SK-N-SH (cell line): ENCODE measurements around the gene ECE1. TPM values are rescaled to one million over a fixed set of nuclear protein-coding genes. Genes with fewer than 3 reads are reported as not detected.

ENCODE experiments used
- CTCF ChIA-PET: fragments of 300-600, 350-600 bp; formaldehyde crosslinking; extraction: SDS; loops from one replicate; lab custom pipeline; 2021; lab: Yijun Ruan, JAX
- POLR2A ChIA-PET: fragments of 350-600 bp; sonication (Branson Sonifier 250); formaldehyde crosslinking; extraction: SDS; loops from one replicate; lab custom pipeline; 2020; ENCODE audit warnings: antibody characterized with exemption, inconsistent platforms; lab: Yijun Ruan, JAX
- DNase-seq: peaks from one replicate; pipeline ENCODE4 v3.0.0; 2012
- H2AFZ ChIP-seq: fragments of 200-600 bp; sonication (generic); 2 replicates; pipeline ENCODE4 v1.8.1; 2016; ENCODE audit warnings: antibody characterized with exemption, mild to moderate bottlenecking, low read depth
- H3F3A ChIP-seq: fragments of 200-600 bp; sonication (generic); replicated peaks from 2 replicates; pipeline ENCODE3; 2016; ENCODE audit warnings: antibody characterized with exemption, mild to moderate bottlenecking; ENCODE audit not compliant: insufficient read depth
- H3K27ac ChIP-seq, 2 experiments: fragments of 200-500 bp in 1 of 2; fragments of 200-600 bp in 1 of 2; sonication (Bioruptor generic) in 1 of 2; sonication (generic), shearing (Covaris generic) in 1 of 2; 2 replicates each; pipeline versions ENCODE4 v1.5.1 to v1.6.1; 2014 to 2016; ENCODE audit warnings: low read depth in 2 of 2, inconsistent platforms in 1 of 2, low read length in 1 of 2, mild to moderate bottlenecking in 1 of 2, mixed read lengths in 1 of 2
- H3K27me3 ChIP-seq: fragments of 200-600 bp; sonication (generic), shearing (Covaris generic); 2 replicates; pipeline ENCODE4 v1.6.1; 2016; ENCODE audit warnings: mixed run types; ENCODE audit not compliant: insufficient read depth
- H3K36me3 ChIP-seq, 2 experiments: fragments of 200-500 bp in 1 of 2; fragments of 200-600 bp in 1 of 2; sonication (Bioruptor generic) in 1 of 2; sonication (generic) in 1 of 2; replicated peaks in 1 of 2; 2 replicates each; pipeline versions ENCODE3 to v1.5.1; 2014 to 2016; ENCODE audit warnings: low read length in 1 of 2, mild to moderate bottlenecking in 1 of 2; ENCODE audit not compliant: insufficient read depth in 2 of 2, control insufficient read depth in 1 of 2
- H3K4me1 ChIP-seq, 2 experiments: fragments of 200-500 bp in 1 of 2; fragments of 200-600 bp in 1 of 2; sonication (Bioruptor generic) in 1 of 2; sonication (generic), shearing (Covaris generic) in 1 of 2; 2 replicates each; pipeline versions ENCODE4 v1.5.1 to v1.6.1; 2014 to 2016; ENCODE audit warnings: low read depth in 1 of 2, low read length in 1 of 2, mixed run types in 1 of 2; ENCODE audit not compliant: insufficient read depth in 2 of 2, control insufficient read depth in 1 of 2
- H3K4me2 ChIP-seq: fragments of 200-600 bp; sonication (generic), shearing (Covaris generic); 2 replicates; pipeline ENCODE4 v1.6.1; 2017; ENCODE audit warnings: mixed run types
- H3K4me3 ChIP-seq, 2 experiments: fragments of 200-500 bp in 1 of 2; fragments of 200-600 bp in 1 of 2; sonication (Bioruptor generic) in 1 of 2; sonication (generic), shearing (Covaris generic) in 1 of 2; 2 replicates each; pipeline versions ENCODE4 v1.5.1 to v1.8.1; 2014 to 2016; ENCODE audit warnings: low read depth in 2 of 2, inconsistent platforms in 1 of 2, low read length in 1 of 2, mild to moderate bottlenecking in 1 of 2, mixed read lengths in 1 of 2, moderate library complexity in 1 of 2
- H3K79me2 ChIP-seq: fragments of 200-600 bp; sonication (generic); 2 replicates; pipeline ENCODE4 v1.8.1; 2017; ENCODE audit warnings: mild to moderate bottlenecking; ENCODE audit not compliant: insufficient read depth
- H3K9ac ChIP-seq: fragments of 200-600 bp; sonication (generic); 2 replicates; pipeline ENCODE4 v1.6.1; 2017; ENCODE audit warnings: mixed run types
- H3K9me2 ChIP-seq: fragments of 200-600 bp; sonication (generic); 2 replicates; pipeline ENCODE4 v1.6.1; 2017; ENCODE audit warnings: mixed run types
- H3K9me3 ChIP-seq: fragments of 200-600 bp; sonication (generic); 2 replicates; pipeline ENCODE4 v1.6.1; 2017; ENCODE audit warnings: mixed run types, mild to moderate bottlenecking, moderate library complexity
- H4K20me1 ChIP-seq: fragments of 200-600 bp; sonication (generic); 2 replicates; pipeline ENCODE4 v1.6.1; 2017; ENCODE audit warnings: mild to moderate bottlenecking, mixed run types; ENCODE audit not compliant: insufficient read depth
- CHD2 ChIP-seq: fragments of 150-350 bp; IDR thresholded peaks from 2 replicates; pipeline ENCODE4 v1.6.1; 2018; ENCODE audit warnings: low read length; ENCODE audit not compliant: partially characterized antibody
- ELF1 ChIP-seq: IDR thresholded peaks from 2 replicates; pipeline ENCODE4 v1.4.0; 2012
- FOSL2 ChIP-seq: IDR thresholded peaks from 2 replicates; pipeline ENCODE4 v1.4.0; 2012; ENCODE audit warnings: low read depth, mild to moderate bottlenecking, moderate library complexity, borderline replicate concordance
- FOXJ3 ChIP-seq: sonication (generic); formaldehyde crosslinking; IDR thresholded peaks from 2 replicates; pipeline ENCODE4 v1.5.1; 2020; ENCODE audit warnings: mild to moderate bottlenecking, missing genetic modification reagents
- GABPA ChIP-seq: IDR thresholded peaks from 2 replicates; pipeline ENCODE4 v1.4.0; 2012; ENCODE audit warnings: low read depth, mild to moderate bottlenecking
- JUND ChIP-seq: IDR thresholded peaks from 2 replicates; pipeline ENCODE4 v1.4.0; 2012
- MEF2A ChIP-seq: IDR thresholded peaks from 2 replicates; pipeline ENCODE4 v1.4.0; 2012; ENCODE audit warnings: low read depth, borderline replicate concordance
- MXI1 ChIP-seq: IDR thresholded peaks from 2 replicates; pipeline ENCODE4 v1.6.1; 2012; ENCODE audit warnings: mild to moderate bottlenecking, low read depth, low read length, improper control_type of control experiment
- NFIC ChIP-seq: IDR thresholded peaks from 2 replicates; pipeline ENCODE4 v1.4.0; 2012; ENCODE audit warnings: borderline replicate concordance
- RAD21 ChIP-seq: IDR thresholded peaks from 2 replicates; pipeline ENCODE4 v1.6.1; 2012; ENCODE audit warnings: mild to moderate bottlenecking, low read length
- RCOR1 ChIP-seq: fragments of 150-350 bp; IDR thresholded peaks from 2 replicates; pipeline ENCODE4 v1.6.1; 2017; ENCODE audit warnings: antibody characterized with exemption, low read length
- RFX5 ChIP-seq: IDR thresholded peaks from 2 replicates; pipeline ENCODE4 v1.6.1; 2012; ENCODE audit warnings: mild to moderate bottlenecking, improper control_type of control experiment, low read length
- SIN3A ChIP-seq: IDR thresholded peaks from 2 replicates; pipeline ENCODE4 v1.6.1; 2012; ENCODE audit warnings: low read depth, mild to moderate bottlenecking, low read length, moderate library complexity, borderline replicate concordance
- TAF1 ChIP-seq: IDR thresholded peaks from 2 replicates; pipeline ENCODE4 v1.6.1; 2012; ENCODE audit warnings: low read depth, mild to moderate bottlenecking, low read length, moderate library complexity, borderline replicate concordance
- TCF12 ChIP-seq: IDR thresholded peaks from 2 replicates; pipeline ENCODE4 v1.4.0; 2012
- TEAD4 ChIP-seq: IDR thresholded peaks from 2 replicates; pipeline ENCODE4 v1.4.0; 2012; ENCODE audit warnings: mild to moderate bottlenecking, borderline replicate concordance; ENCODE audit not compliant: insufficient read depth
- YY1 ChIP-seq: IDR thresholded peaks from 2 replicates; pipeline ENCODE4 v1.4.0; 2012; ENCODE audit warnings: low read depth, mild to moderate bottlenecking
- WGBS: methylation state at CpG from one replicate; pipeline ENCODE4 v1.1.6; 2017; ENCODE audit warnings: low lambda C conversion rate; 5-methylcytosine and 5-hydroxymethylcytosine counted together
- polyA plus RNA-seq, 3 experiments: library from polyadenylated mRNA; depleted of rRNA; stranded (reverse); fragments of >200 nt; gene quantifications; 2 replicates each; pipeline ENCODE4 v1.2.3, GENCODE V29; 2012
- TF ChIP-seq, protein P1 (sequence below): IDR thresholded peaks from 2 replicates; pipeline ENCODE4 v1.6.1; 2012; ENCODE audit warnings: mild to moderate bottlenecking, low read depth, low read length, moderate library complexity
- TF ChIP-seq, protein P2 (sequence below): IDR thresholded peaks from 2 replicates; pipeline ENCODE4; 2012
- TF ChIP-seq, protein P3 (sequence below): fragments of 150-350 bp; IDR thresholded peaks from 2 replicates; pipeline ENCODE4 v1.6.1; 2016; ENCODE audit warnings: mild to moderate bottlenecking, low read depth, low read length
- TF ChIP-seq, protein P4 (sequence below): fragments of 150-350 bp; IDR thresholded peaks from 2 replicates; pipeline ENCODE4 v1.6.1; 2017; ENCODE audit warnings: antibody characterized with exemption, low read length, low read depth, borderline replicate concordance

Gene ECE1
- polyA plus RNA-seq, 1 of the 3 experiments (the other 2 are of a cell fraction): 96.6 TPM

DNA sequence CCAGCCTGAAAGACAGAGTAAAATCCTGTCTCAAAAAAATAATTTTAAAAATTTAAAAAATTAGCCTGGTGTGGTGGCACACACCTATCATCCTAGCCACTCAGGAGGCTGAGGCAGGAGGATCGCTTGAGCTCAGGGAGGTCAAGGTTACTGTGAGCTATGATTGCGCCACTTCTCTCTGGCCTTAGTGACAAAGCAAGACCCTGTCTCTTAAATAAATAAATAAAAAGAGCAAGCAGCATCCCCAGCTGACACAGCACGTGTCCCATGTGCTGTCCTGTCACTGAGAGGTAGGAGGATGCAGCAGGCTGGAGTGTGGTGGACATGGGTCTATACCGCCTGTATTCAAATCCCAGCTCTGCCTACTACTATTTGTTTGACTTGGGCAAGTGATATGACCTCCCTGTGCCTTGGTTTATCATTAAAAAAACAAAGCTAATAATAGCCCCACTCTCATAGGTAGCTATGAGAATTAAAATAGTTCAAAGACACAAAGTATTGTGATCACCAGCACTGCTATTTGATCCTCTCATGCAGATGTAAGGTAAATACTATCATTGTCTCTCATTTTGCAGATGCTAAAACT, 22.2 kb upstream of the ECE1 start:
- Histone ChIP-seq H3K4me2 (no peak overlapping the region), H3K9me2 (no peaks in the 10 kb centered on the region), H3K27me3 (no peaks in the 10 kb centered on the region), H3K79me2 (no peaks in the 10 kb centered on the region), H3F3A (peaks cover 6% of the 10 kb centered on the region), H3K27ac (peak overlapping the region in 1 of 2 experiments; percentile 83; a peak in 2 of 4 replicates)
- CTCF ChIA-PET: interaction anchor here (0.8 to 5.5 kb wide), 7 partner anchors 11 to 72 kb away, joined by 3 to 26 read pairs (median 7); no protein-coding TSS in a partner anchor
- TF ChIP-seq FOXJ3 (CRISPR knock-in tag) (no peak), MXI1 (peak; percentile 55; the same call in 1 of the 2 replicates)
- TF ChIP-seq, all 33 proteins: peak for 1
- H4K20me1 ChIP-seq: peaks cover 8% of the 10 kb centered on the region; the same call in 1 of the 2 replicates
- no peak overlapping the region for H2AFZ ChIP-seq
- H3K4me3 ChIP-seq: no peak overlapping the region
- peaks cover 33 to 64% of the 10 kb centered on the region in 2 experiments for H3K4me1 ChIP-seq
- no peak for DNase-seq
- WGBS: 96% methylated on average over 4 of the region's 4 CpGs
- no peak overlapping the region for H3K9ac ChIP-seq
- no peaks in the 10 kb centered on the region for H3K36me3 ChIP-seq
- H3K9me3 ChIP-seq: no peaks in the 10 kb centered on the region
- POLR2A ChIA-PET: interaction anchor here (0.6 to 1.4 kb wide), 6 partner anchors 12 to 1478 kb away, joined by 3 to 12 read pairs (median 4); no protein-coding TSS in a partner anchor

DNA sequence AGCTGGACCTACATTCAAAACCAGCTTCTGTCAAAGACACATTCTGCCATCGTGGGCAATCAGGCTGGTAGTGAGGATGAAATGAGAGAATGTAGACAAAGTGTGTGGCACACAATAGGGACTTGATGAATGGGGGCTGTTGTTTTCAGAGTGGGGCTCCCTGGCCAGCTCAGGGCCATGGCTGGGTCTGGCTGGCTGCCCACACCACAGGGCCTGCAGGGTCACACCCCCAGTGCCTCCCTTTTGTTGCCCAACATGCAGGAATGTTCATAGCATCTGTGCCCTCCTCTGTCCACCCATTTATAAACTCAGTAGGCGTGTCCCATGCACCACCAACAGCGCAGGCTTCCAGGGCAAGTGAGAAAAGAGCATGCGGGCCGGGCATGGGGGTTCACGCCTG, 20.8 kb upstream of the ECE1 start:
- Histone ChIP-seq H3K79me2 (no peaks in the 10 kb centered on the region), H4K20me1 (peaks cover 8% of the 10 kb centered on the region; the same call in 1 of the 2 replicates), H3K4me1 (peaks cover 40 to 70% of the 10 kb centered on the region in 2 experiments)

More for the DNA sequence above, 20.8 kb upstream of the ECE1 start:
- Histone ChIP-seq H3K9me3 (no peaks in the 10 kb centered on the region), H3K4me2 (no peak overlapping the region), H3K9me2 (no peaks in the 10 kb centered on the region), H3K4me3 (no peak overlapping the region), H3K27me3 (no peaks in the 10 kb centered on the region), H3K27ac (peak overlapping the region in 1 of 2 experiments; percentile 78; a peak in 2 of 4 replicates), H3K9ac (no peak overlapping the region), H2AFZ (no peak overlapping the region), H3F3A (peaks cover 6% of the 10 kb centered on the region), H3K36me3 (no peaks in the 10 kb centered on the region)
- CTCF ChIA-PET: interaction anchor here (1.0 to 5.5 kb wide), 4 partner anchors 42 to 57 kb away, joined by 3 to 26 read pairs (median 14); no protein-coding TSS in a partner anchor
- POLR2A ChIA-PET: no interaction called here
- 100% methylated on average over 5 of the region's 6 CpGs for WGBS
- no peak for DNase-seq
- no peak for TF ChIP-seq JUND
- no peak for TF ChIP-seq NFIC
- TF ChIP-seq, protein P1, sequence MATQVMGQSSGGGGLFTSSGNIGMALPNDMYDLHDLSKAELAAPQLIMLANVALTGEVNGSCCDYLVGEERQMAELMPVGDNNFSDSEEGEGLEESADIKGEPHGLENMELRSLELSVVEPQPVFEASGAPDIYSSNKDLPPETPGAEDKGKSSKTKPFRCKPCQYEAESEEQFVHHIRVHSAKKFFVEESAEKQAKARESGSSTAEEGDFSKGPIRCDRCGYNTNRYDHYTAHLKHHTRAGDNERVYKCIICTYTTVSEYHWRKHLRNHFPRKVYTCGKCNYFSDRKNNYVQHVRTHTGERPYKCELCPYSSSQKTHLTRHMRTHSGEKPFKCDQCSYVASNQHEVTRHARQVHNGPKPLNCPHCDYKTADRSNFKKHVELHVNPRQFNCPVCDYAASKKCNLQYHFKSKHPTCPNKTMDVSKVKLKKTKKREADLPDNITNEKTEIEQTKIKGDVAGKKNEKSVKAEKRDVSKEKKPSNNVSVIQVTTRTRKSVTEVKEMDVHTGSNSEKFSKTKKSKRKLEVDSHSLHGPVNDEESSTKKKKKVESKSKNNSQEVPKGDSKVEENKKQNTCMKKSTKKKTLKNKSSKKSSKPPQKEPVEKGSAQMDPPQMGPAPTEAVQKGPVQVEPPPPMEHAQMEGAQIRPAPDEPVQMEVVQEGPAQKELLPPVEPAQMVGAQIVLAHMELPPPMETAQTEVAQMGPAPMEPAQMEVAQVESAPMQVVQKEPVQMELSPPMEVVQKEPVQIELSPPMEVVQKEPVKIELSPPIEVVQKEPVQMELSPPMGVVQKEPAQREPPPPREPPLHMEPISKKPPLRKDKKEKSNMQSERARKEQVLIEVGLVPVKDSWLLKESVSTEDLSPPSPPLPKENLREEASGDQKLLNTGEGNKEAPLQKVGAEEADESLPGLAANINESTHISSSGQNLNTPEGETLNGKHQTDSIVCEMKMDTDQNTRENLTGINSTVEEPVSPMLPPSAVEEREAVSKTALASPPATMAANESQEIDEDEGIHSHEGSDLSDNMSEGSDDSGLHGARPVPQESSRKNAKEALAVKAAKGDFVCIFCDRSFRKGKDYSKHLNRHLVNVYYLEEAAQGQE: no peak
- no peak for TF ChIP-seq FOSL2
- no peak for TF ChIP-seq TEAD4
- TF ChIP-seq CHD2: no peak
- TF ChIP-seq MEF2A: no peak
- TF ChIP-seq TCF12: no peak
- TF ChIP-seq RAD21: no peak
- no peak for TF ChIP-seq TAF1
- TF ChIP-seq RFX5: no peak
- TF ChIP-seq ELF1: no peak
- TF ChIP-seq SIN3A: no peak
- TF ChIP-seq, protein P2, sequence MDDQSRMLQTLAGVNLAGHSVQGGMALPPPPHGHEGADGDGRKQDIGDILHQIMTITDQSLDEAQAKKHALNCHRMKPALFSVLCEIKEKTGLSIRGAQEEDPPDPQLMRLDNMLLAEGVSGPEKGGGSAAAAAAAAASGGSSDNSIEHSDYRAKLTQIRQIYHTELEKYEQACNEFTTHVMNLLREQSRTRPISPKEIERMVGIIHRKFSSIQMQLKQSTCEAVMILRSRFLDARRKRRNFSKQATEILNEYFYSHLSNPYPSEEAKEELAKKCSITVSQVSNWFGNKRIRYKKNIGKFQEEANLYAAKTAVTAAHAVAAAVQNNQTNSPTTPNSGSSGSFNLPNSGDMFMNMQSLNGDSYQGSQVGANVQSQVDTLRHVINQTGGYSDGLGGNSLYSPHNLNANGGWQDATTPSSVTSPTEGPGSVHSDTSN: no peak
- TF ChIP-seq, protein P3, sequence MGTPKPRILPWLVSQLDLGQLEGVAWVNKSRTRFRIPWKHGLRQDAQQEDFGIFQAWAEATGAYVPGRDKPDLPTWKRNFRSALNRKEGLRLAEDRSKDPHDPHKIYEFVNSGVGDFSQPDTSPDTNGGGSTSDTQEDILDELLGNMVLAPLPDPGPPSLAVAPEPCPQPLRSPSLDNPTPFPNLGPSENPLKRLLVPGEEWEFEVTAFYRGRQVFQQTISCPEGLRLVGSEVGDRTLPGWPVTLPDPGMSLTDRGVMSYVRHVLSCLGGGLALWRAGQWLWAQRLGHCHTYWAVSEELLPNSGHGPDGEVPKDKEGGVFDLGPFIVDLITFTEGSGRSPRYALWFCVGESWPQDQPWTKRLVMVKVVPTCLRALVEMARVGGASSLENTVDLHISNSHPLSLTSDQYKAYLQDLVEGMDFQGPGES: no peak
- no peak for TF ChIP-seq GABPA
- TF ChIP-seq, protein P4, sequence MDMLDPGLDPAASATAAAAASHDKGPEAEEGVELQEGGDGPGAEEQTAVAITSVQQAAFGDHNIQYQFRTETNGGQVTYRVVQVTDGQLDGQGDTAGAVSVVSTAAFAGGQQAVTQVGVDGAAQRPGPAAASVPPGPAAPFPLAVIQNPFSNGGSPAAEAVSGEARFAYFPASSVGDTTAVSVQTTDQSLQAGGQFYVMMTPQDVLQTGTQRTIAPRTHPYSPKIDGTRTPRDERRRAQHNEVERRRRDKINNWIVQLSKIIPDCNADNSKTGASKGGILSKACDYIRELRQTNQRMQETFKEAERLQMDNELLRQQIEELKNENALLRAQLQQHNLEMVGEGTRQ: no peak
- TF ChIP-seq RCOR1: no peak
- no peak for TF ChIP-seq YY1
